Measurements from ENCODE around the gene LILRB1.
"Not testable (repeated sequence)": the region's sequence is repeated elsewhere in the genome, so short reads cannot be mapped to it uniquely, and the experiment has no call there.

Gene LILRB1

GRCh38 chr19:54661846-54662481, 31.7 kb downstream of the LILRB1 start:
- DNase-seq (ENCODE audit: low read depth, low spot score): no peak

GRCh38 chr19:54662730-54663129, 32.4 kb downstream of the LILRB1 start, which contains the start of gene LILRB4:
LILRB4 (plus strand) TSS chr19:54662985; CDS start chr19:54663034, 49 bp downstream.
- DNase-seq (ENCODE audit: low read depth, low spot score): no peak

- no peak for DNase-seq (ENCODE audit: low read depth, low spot score)
Observed at GRCh38 chr19:54665530-54665929, 35.2 kb downstream of the LILRB1 start.

- DNase-seq (ENCODE audit: low read depth, low spot score): no peak
Observed at GRCh38 chr19:54667217-54667616, 36.9 kb downstream of the LILRB1 start.

- no peak for DNase-seq (ENCODE audit: low read depth, low spot score)
Observed at GRCh38 chr19:54668353-54668752, 38.1 kb downstream of the LILRB1 start.

- DNase-seq (ENCODE audit: low read depth, low spot score): no peak
Observed at GRCh38 chr19:54670576-54671357, 40.5 kb downstream of the LILRB1 start.

GRCh38 chr19:54673222-54673621, 42.9 kb downstream of the LILRB1 start:
- DNase-seq (ENCODE audit: low read depth, low spot score): no peak

GRCh38 chr19:54674021-54674617, 43.8 kb downstream of the LILRB1 start:
- no peak for DNase-seq (ENCODE audit: low read depth, low spot score)

- DNase-seq (ENCODE audit: low read depth, low spot score): not testable (repeated sequence)
Observed at GRCh38 chr19:54676210-54676834, 46.0 kb downstream of the LILRB1 start.

- DNase-seq (ENCODE audit: low read depth, low spot score): no peak
Observed at GRCh38 chr19:54677217-54677616, 46.9 kb downstream of the LILRB1 start.

GRCh38 chr19:54681596-54681995, 51.3 kb downstream of the LILRB1 start:
- DNase-seq (ENCODE audit: low read depth, low spot score): not testable (repeated sequence)

- DNase-seq (ENCODE audit: low read depth, low spot score): no peak
Observed at GRCh38 chr19:54682306-54682856, 52.1 kb downstream of the LILRB1 start.

- no peak for DNase-seq (ENCODE audit: low read depth, low spot score)
Observed at GRCh38 chr19:54684527-54684926, 54.2 kb downstream of the LILRB1 start.

All from brain pericyte (primary cell).